Subcutaneous abdominal adipose tissue (tissue), 5 donors: ENCODE data around the gene VWA5B1.

Source experiments
- H3K27ac ChIP-seq: one replicate; pipeline ENCODE4 v1.7.0; 2013; ENCODE audit warnings: low read depth, mild to moderate bottlenecking, inconsistent platforms, low read length, moderate library complexity
- H3K27me3 ChIP-seq, 5 donors: one replicate each; pipeline ENCODE4 v1.7.0; 2013; ENCODE audit warnings: low read length in 5 of 5, inconsistent platforms in 1 of 5; ENCODE audit not compliant: control insufficient read depth in 5 of 5, insufficient read depth in 4 of 5
- H3K36me3 ChIP-seq, 5 donors: one replicate each; pipeline ENCODE4 v1.7.0; 2013; ENCODE audit warnings: low read length in 5 of 5; ENCODE audit not compliant: control insufficient read depth in 5 of 5, insufficient read depth in 5 of 5
- H3K4me1 ChIP-seq, 5 donors: one replicate each; pipeline ENCODE4 v1.7.0; 2013; ENCODE audit warnings: low read length in 5 of 5, mild to moderate bottlenecking in 3 of 5, moderate library complexity in 1 of 5; ENCODE audit not compliant: control insufficient read depth in 5 of 5, insufficient read depth in 5 of 5
- H3K4me3 ChIP-seq, 5 donors: one replicate each; pipeline ENCODE4 v1.7.0; 2013; ENCODE audit warnings: low read length in 5 of 5, low read depth in 1 of 5
- H3K9ac ChIP-seq, 5 donors: one replicate each; pipeline ENCODE4 v1.7.0; 2013; ENCODE audit warnings: low read length in 5 of 5, mild to moderate bottlenecking in 4 of 5, moderate library complexity in 3 of 5
- H3K9me3 ChIP-seq, 5 donors: one replicate each; pipeline ENCODE4 v1.7.0; 2013; ENCODE audit warnings: low read length in 5 of 5; ENCODE audit not compliant: control insufficient read depth in 5 of 5
- donor health status: healthy.
- donor health status: healthy.
- donor health status: healthy.
- donor health status: healthy.
- donor health status: healthy.

VWA5B1 gene

DNA sequence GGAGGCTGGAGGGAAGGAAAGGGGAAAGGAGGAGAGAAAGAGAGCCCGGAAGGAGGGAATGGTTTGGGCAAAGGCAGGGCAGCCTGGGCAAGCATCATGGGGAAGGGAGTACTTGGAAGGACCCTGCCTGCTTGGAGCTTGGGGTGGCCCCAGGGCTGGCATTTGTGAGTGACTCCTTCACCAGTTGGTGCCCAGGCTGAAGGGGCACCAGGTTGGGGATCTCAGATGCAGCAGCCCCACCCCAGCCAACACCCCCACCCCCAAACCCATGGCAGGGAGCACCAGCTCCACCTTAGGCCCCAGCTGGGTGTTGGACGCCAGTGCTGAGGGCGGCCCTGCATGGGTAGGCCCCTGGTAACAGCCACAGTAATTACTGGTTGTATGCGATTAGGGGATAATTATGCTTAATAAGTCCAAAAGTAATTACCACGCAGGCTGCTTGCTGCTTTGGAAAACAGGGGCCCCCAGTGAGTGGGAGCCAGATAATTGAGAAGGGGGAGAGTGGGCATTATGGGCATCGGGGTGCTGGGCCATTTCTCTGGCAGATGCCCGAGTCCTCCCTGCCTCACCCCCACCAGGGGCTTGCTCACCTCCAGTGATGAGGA is 78.3 kb downstream of the VWA5B1 start:
- H3K4me1 ChIP-seq: peaks cover 0 to 6% (median 3%) of the 10 kb centered on the region in 5 donors
- H3K4me3 ChIP-seq: no peak overlapping the region
- no peak overlapping the region for H3K27ac ChIP-seq
- H3K36me3 ChIP-seq: no peaks in the 10 kb centered on the region
- no peak overlapping the region for H3K9ac ChIP-seq
- H3K9me3 ChIP-seq: no peaks in the 10 kb centered on the region
- H3K27me3 ChIP-seq: peaks cover 35 to 65% (median 49%) of the 10 kb centered on the region in 5 donors

- Histone ChIP-seq H3K4me3 (no peak overlapping the region), H3K27me3 (peaks cover 23 to 48% (median 33%) of the 10 kb centered on the region in 5 donors), H3K4me1 (peaks cover 0 to 4% (median 2%) of the 10 kb centered on the region in 5 donors), H3K9me3 (no peaks in the 10 kb centered on the region), H3K36me3 (no peaks in the 10 kb centered on the region), H3K27ac (no peak overlapping the region), H3K9ac (no peak overlapping the region)
Observed at GRCh38 chr1:20370698-20371097, 80.0 kb downstream of the VWA5B1 start.

GRCh38 chr1:20371411-20371810 is 80.7 kb downstream of the VWA5B1 start:
- Histone ChIP-seq H3K9ac (no peak overlapping the region), H3K9me3 (no peaks in the 10 kb centered on the region), H3K4me1 (peaks cover 0 to 3% (median under 1%) of the 10 kb centered on the region in 5 donors), H3K4me3 (no peak overlapping the region), H3K27me3 (peaks cover 23 to 45% (median 29%) of the 10 kb centered on the region in 5 donors), H3K36me3 (no peaks in the 10 kb centered on the region), H3K27ac (no peak overlapping the region)

DNA sequence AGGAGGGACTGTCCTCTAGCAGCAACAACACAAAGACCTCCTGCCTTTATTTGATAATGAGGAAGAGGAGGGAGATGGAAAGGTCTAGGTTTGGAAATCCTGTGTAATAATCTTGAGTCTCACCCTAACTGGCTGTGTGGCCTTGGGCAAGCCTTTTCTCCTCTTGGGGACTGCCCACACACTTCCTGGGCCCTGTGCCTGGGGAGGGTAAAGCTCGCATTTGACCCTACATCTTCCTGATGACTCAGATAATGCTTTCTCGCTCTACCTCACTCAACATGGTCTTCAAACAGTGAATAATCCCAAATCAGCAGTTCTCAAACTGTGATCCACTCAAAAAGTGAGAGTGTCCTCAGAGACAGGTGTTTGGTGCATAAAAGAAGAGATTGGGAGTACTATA is 81.2 kb downstream of the VWA5B1 start:
- H3K4me3 ChIP-seq: no peak overlapping the region
- no peak overlapping the region for H3K9ac ChIP-seq
- H3K4me1 ChIP-seq: peaks cover 0 to 1% (median 0%) of the 10 kb centered on the region in 5 donors
- no peaks in the 10 kb centered on the region for H3K36me3 ChIP-seq
- peaks cover 22 to 47% (median 30%) of the 10 kb centered on the region in 5 donors for H3K27me3 ChIP-seq
- no peak overlapping the region for H3K27ac ChIP-seq
- no peaks in the 10 kb centered on the region for H3K9me3 ChIP-seq

DNA sequence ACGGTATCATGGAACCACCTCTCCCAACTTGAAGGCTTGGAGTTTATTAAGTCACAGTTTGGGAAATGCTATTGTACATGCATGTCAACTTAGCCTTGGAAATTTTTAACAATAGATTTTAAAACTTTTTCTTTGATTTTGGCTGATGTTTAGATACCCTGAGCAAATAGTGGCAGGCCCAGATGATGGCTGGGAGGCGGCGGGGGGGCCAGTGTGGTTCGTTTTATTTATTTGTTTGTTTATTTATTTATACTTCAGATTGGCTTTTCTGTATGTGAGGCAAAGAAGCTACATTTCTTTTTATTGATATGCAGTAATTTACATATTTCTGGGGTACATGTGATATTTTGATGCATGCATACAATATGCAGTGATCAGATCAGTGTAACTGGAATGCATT is 82.0 kb downstream of the VWA5B1 start:
- H3K4me3 ChIP-seq: no peak overlapping the region

GRCh38 chr1:20373286-20373685 is 82.6 kb downstream of the VWA5B1 start:
- Histone ChIP-seq H3K9me3 (no peaks in the 10 kb centered on the region), H3K27me3 (peaks cover 13 to 36% (median 22%) of the 10 kb centered on the region in 5 donors), H3K4me1 (peaks cover 0 to 3% (median 0%) of the 10 kb centered on the region in 5 donors), H3K9ac (no peak overlapping the region), H3K27ac (no peak overlapping the region), H3K4me3 (no peak overlapping the region), H3K36me3 (no peaks in the 10 kb centered on the region)

More for the DNA sequence above, 82.0 kb downstream of the VWA5B1 start:
- Histone ChIP-seq H3K36me3 (no peaks in the 10 kb centered on the region), H3K27ac (no peak overlapping the region), H3K9ac (no peak overlapping the region), H3K9me3 (no peaks in the 10 kb centered on the region), H3K4me1 (peaks cover 0 to 3% (median 0%) of the 10 kb centered on the region in 5 donors), H3K27me3 (peaks cover 14 to 40% (median 24%) of the 10 kb centered on the region in 5 donors)

DNA sequence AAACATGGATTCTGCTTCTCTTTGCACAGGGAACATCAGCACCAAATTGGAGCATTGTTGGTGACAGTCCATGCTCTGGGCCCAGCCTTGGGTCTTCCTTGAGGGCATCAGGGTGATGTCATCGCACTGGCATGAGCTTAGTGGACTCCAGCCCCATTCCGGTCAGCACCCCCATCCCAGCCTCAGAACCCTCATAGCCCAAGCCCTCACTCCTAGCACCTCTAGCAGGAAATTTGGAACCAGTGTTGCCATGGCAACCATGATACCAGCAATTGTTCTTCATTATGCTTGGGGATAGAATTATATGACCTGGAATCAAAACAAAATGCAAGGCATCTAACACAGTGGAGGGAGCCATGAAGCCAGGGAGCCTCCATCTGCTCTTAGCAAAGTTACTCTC is 83.1 kb downstream of the VWA5B1 start:
- H3K4me3 ChIP-seq: no peak overlapping the region
- peaks cover 9 to 32% (median 22%) of the 10 kb centered on the region in 5 donors for H3K27me3 ChIP-seq
- H3K36me3 ChIP-seq: no peaks in the 10 kb centered on the region
- H3K4me1 ChIP-seq: peaks cover 0 to 3% (median 0%) of the 10 kb centered on the region in 5 donors
- H3K9ac ChIP-seq: no peak overlapping the region
- no peaks in the 10 kb centered on the region for H3K9me3 ChIP-seq
- H3K27ac ChIP-seq: no peak overlapping the region

GRCh38 chr1:20375563-20375962 is 84.9 kb downstream of the VWA5B1 start:
- H3K36me3 ChIP-seq: no peaks in the 10 kb centered on the region
- peaks cover 0 to 4% (median 0%) of the 10 kb centered on the region in 5 donors for H3K4me1 ChIP-seq
- no peaks in the 10 kb centered on the region for H3K9me3 ChIP-seq
- no peak overlapping the region for H3K9ac ChIP-seq
- no peak overlapping the region for H3K27ac ChIP-seq
- peaks cover 8 to 20% (median 18%) of the 10 kb centered on the region in 5 donors for H3K27me3 ChIP-seq
- no peak overlapping the region for H3K4me3 ChIP-seq

GRCh38 chr1:20376171-20376570 is 85.5 kb downstream of the VWA5B1 start:
- no peak overlapping the region for H3K27ac ChIP-seq
- no peaks in the 10 kb centered on the region for H3K9me3 ChIP-seq
- H3K27me3 ChIP-seq: peaks cover 8 to 17% (median 13%) of the 10 kb centered on the region in 5 donors
- H3K4me1 ChIP-seq: peaks cover 0 to 10% (median 0%) of the 10 kb centered on the region in 5 donors
- H3K4me3 ChIP-seq: no peak overlapping the region
- H3K36me3 ChIP-seq: no peaks in the 10 kb centered on the region
- H3K9ac ChIP-seq: no peak overlapping the region

GRCh38 chr1:20376880-20377494 is 86.3 kb downstream of the VWA5B1 start:
- H3K4me3 ChIP-seq: no peak overlapping the region
- H3K36me3 ChIP-seq: no peaks in the 10 kb centered on the region
- H3K9me3 ChIP-seq: no peaks in the 10 kb centered on the region
- H3K27ac ChIP-seq: no peak overlapping the region
- no peak overlapping the region for H3K9ac ChIP-seq
- peaks cover 0 to 11% (median 0%) of the 10 kb centered on the region in 5 donors for H3K4me1 ChIP-seq
- peaks cover 8 to 17% (median 12%) of the 10 kb centered on the region in 5 donors for H3K27me3 ChIP-seq
